AG09319 (cell line): Measurements from ENCODE around the gene LACTBL1.
"Not testable (repeated sequence)": the region's sequence is repeated elsewhere in the genome, so short reads cannot be mapped to it uniquely, and the experiment has no call there.

ENCODE experiments used
- DNase-seq: peaks from one replicate; pipeline ENCODE4 v3.0.0-alpha.2; 2010; ENCODE audit warnings: low read depth; ENCODE audit errors: extremely low read depth
- TF ChIP-seq, protein P1 (sequence below): IDR thresholded peaks from 2 replicates; pipeline ENCODE4 v1.5.1; 2011; ENCODE audit warnings: low read depth, mild to moderate bottlenecking, inconsistent platforms, low read length, moderate library complexity

LACTBL1 gene

DNA sequence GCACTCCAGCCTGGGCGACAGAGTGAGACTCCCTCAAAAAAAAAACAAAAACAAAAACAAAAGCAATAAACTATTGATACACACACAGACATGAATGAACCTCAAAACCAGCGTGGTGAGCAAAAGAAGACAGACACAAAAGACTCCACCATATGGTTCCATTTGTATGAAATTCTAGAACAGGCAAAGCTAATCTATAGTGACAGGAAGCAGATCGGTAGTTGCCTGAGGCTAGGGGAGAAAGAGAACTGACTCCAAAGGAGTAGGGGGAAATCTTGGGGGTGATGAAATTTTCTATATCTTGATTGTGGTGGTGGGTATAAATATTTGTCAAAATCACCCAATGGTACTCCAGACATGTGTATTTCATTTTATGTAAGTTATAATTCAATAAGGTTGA is 20.9 kb downstream of the LACTBL1 start:
- TF ChIP-seq, protein P1, sequence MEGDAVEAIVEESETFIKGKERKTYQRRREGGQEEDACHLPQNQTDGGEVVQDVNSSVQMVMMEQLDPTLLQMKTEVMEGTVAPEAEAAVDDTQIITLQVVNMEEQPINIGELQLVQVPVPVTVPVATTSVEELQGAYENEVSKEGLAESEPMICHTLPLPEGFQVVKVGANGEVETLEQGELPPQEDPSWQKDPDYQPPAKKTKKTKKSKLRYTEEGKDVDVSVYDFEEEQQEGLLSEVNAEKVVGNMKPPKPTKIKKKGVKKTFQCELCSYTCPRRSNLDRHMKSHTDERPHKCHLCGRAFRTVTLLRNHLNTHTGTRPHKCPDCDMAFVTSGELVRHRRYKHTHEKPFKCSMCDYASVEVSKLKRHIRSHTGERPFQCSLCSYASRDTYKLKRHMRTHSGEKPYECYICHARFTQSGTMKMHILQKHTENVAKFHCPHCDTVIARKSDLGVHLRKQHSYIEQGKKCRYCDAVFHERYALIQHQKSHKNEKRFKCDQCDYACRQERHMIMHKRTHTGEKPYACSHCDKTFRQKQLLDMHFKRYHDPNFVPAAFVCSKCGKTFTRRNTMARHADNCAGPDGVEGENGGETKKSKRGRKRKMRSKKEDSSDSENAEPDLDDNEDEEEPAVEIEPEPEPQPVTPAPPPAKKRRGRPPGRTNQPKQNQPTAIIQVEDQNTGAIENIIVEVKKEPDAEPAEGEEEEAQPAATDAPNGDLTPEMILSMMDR = no peak
- DNase-seq = no peak

DNA sequence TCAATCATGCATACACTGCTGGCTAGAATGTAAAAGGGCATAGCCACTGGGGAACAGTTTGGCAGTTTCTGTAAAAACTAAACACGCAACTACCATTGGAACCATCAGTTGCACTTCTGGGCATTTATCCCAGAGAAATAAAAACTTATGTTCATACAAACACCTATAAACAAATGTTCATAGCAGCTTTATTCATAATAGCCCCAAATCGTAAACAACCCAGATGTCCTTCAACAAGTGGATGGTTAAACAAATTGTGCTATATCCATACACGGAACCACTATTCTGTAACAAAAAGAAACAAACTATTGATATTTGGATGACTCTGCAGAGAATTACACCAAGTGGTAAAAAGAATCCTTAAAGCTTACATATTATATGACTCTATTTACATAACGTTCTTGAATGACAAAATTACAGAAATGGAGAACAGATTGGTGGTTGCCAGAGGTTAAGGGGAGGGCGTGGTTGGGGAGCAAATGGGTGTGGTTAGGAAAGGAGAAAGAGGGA is 22.8 kb downstream of the LACTBL1 start:
- TF ChIP-seq, protein P1 = no peak
- peak; percentile 87 for DNase-seq

DNA sequence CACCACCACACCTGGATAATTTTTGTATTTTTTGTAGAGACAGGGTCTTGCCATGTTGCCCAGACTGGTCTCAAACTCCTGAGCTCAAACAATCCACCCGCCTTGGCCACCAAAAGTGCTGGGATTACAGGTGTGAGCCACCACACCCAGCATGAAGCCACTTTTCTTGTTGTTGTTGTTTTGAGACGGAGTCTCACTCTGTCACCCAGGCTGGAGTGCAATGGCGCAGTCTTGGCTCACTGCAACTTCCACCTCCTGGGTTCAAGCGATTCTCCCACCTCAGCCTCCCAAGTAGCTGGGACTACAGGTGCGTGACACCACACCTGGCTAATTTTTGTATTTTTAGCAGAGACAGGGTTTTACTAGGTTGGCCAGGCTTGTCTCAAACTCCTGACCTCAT is 27.5 kb downstream of the LACTBL1 start:
- DNase-seq = not testable (repeated sequence)

DNA sequence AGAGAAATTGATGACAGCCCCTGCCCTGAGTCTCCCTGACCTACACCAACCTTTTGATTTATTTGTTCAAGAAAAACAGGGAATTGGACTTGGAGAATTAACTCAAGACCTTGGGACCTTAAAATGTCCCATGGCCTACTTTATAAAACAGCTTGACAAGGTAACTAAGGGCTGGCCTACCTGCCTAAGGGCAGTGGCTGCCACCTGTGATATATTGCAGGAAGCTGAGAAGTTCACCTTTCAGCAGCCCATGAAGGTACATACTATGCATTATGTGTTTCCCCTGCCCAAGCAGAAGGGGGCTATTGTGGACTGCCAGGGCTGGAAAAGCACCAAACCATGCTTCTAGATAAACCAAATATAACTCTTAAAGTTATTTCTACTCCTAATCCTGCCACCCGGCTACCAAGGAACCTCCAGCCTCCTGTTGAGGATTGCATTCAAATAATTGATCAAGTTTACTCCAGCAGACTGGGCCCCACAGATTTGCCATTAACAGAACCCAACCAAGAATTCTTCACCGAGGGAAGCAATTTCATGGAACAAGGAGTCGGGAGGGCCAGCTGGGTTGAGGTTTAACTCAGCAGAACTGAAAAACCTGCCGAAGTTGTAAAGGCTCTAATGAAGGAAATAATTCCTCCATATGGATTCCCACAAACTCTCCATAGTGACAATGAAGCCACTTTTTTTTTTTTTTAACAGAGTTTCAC is 28.2 kb downstream of the LACTBL1 start:
- TF ChIP-seq, protein P1 = no peak
- no peak for DNase-seq

DNA sequence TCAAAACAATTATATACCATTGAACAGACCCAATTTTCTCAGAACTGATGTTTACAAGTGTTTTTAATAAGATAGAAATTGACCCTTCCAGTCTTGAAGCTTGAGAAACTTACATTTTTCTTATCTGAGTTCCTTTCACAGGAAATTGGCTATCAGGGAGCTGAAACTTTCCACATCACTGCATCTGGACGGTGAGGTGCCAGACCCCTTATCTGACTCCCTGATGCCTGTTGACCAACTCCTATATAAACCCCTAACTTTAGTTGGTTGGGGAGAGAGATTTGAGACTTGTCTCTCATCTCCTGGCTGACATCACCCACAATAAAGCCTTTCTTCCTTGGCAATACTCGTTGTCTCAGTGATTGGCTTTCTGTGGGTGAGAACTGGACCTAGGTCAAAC is 31.4 kb downstream of the LACTBL1 start:
- no peak for DNase-seq
- TF ChIP-seq, protein P1 = no peak

DNA sequence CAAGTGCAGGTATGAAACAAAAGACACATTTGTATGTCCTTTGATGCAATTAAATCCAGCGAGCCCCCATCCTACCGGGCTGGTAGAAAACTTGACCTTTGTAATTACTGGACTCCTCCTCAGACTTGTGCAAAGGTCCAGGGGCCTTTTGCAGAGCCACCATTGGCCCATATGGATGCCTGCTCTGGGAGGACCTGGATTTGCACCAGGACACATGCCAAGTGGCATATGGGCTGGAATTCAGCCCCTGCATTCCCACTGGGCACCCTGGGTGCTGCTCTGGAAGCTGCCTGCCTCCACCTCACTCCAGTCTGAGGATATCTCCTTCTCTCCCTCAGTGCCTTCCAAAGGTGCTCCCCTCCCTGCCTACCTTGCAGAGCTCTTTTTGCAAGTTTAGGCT is 36.0 kb downstream of the LACTBL1 start:
- TF ChIP-seq, protein P1 = no peak
- no peak for DNase-seq

DNA sequence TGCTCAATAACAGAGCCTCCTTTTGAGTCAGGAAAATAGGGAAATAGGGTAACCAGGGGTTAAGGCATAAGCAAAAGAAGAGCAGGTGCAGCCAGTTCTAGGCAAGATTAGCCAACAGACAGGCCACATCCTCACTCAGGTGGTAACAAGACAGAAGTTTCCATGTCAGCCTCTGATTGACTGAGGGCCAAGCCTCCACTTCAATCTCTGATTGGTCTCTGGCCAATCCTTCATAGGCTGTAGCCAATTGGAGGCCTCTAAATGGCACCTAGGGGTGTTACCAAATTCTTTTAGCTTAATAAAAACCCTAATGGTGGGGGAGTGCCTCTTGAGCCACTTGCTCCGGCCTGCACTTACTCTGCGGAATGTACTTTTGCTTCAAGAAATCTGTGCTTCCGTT is 37.2 kb downstream of the LACTBL1 start:
- TF ChIP-seq, protein P1 = no peak
- DNase-seq = no peak
